GM13976 (cell line): ENCODE results near the gene NOL12.

ENCODE experiments used
- DNase-seq: peaks from one replicate; pipeline ENCODE4 v3.0.0; 2012; ENCODE audit warnings: low spot score
- CTCF ChIP-seq: IDR thresholded peaks from 2 replicates; pipeline ENCODE4 v1.5.1; 2012; ENCODE audit warnings: borderline replicate concordance, mild to moderate bottlenecking; ENCODE audit not compliant: insufficient read depth; ENCODE audit errors: extremely low read depth, missing control alignments, control extremely low read depth
- in situ Hi-C: fragments of 300-500 bp; cut with MboI; formaldehyde crosslinking; loops from one replicate; pipeline ENCODE4 v1.12.0; 2022; ENCODE audit warnings: low sequenced_read_pairs, mixed read lengths, inconsistent platforms; ENCODE audit not compliant: unreplicated experiment

Gene NOL12

GRCh38 chr22:37740455-37741311, 54.5 kb downstream of the NOL12 start:
- DNase-seq = no peak
- TF ChIP-seq CTCF = no peak
- in situ Hi-C loops = no loop called here

- no peak for TF ChIP-seq CTCF
- in situ Hi-C loops = no loop called here
- no peak for DNase-seq
Measured at GRCh38 chr22:37741312-37741795, 55.2 kb downstream of the NOL12 start.

GRCh38 chr22:37742376-37743171, 56.4 kb downstream of the NOL12 start:
- in situ Hi-C loops = no loop called here
- DNase-seq = no peak

More at GRCh38 chr22:37742376-37743171, 56.4 kb downstream of the NOL12 start:
- TF ChIP-seq CTCF = no peak
